Right hindlimb (tissue), 1 donor: Measurements from ENCODE around the gene MAPK10.

Experiments used
- DNase-seq: peaks from one replicate; pipeline ENCODE4 v3.0.0-alpha.2; 2018

MAPK10 gene

DNA sequence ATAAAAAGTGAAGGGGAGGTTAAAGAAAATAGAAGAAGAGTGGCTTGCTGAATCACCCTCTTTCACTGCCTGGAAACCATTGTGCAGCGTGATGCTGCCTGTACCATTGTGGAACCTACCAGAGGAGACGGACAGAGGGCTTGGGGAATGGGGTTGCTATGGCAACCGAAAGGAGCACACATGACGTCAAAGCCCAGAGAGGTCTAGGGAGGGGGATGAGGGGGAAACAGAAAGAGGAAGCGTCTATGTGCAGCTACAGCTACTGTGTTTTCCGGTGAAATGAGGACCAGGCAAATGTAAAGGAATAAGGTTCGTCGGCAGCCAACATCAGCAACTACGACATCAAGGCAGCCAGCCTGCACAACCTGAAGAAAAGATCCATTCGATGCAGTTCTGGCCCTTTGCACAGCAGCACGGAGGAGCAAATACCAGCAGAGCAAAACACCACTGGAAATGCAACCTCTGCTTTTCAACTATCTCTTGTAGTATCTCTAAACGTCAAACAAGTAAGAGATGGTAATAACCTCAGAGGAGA lies at the start of gene MAPK10:
Gene MAPK10, minus strand, starts transcription at position 110 of the 535 bp plus-strand sequence.
- peak; percentile 87 for DNase-seq

DNA sequence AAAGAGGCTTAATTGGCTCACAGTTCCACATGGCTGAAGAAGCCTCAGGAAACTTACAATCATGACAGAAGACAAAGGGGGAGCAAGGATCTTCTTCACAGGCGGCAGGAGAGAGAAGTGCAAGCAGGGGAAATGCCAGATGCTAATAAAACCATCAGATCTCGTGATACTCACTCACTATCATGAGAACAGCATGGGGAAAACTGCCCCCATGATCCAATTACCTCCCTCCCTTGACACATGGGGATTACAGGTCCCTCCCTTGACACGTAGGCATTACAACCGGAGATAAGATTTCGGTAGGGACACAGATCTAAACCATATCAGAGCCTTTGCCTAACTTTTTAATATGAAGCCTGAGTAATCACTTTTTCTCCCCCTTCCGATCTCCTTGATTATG lies 43.7 kb upstream of the MAPK10 start:
- no peak for DNase-seq

- no peak for DNase-seq
Measured at GRCh38 chr4:86401826-86402225, 42.0 kb upstream of the MAPK10 start.

DNA sequence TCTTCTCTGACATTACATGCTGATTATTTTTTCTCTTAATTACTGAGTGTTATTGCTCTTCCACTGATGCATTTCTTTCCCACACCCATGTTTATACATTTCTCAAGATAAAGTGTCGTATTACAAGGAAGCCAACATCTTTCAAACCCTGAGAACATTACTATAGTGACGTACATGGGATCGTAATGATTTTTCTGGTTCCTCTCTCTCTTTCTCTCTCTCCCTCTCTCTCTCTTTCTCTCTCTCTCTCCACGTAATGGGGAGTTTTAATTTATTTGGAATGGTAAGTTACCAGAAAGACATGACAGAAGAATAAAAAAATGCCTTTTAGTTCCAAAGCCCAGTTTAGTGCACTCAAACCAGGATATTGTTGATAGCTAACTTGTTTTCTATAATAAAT lies 40.4 kb upstream of the MAPK10 start:
- DNase-seq: no peak

- DNase-seq: no peak
Measured at GRCh38 chr4:86398187-86398586, 38.3 kb upstream of the MAPK10 start.

- no peak for DNase-seq
Measured at GRCh38 chr4:86393749-86394148, 33.9 kb upstream of the MAPK10 start.

- DNase-seq: no peak
Measured at GRCh38 chr4:86389664-86390063, 29.8 kb upstream of the MAPK10 start.

DNA sequence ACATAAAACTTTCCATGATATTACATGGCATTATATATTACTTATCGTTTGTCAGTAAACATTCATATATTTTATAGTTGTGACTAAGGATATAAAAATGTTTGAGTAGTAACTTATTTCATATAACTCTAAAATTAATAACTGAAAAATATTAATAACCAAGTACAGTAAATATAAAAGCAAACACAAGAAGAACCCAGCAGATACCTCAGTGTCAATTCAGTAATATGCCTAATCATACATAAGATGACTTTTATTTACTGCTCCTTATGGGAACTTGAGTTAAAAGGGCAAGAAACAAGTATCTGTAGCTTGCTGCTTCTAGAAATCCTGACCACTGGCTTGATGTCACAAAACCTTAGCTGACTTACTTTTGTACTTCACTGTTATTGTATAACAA lies 28.4 kb upstream of the MAPK10 start:
- no peak for DNase-seq

DNA sequence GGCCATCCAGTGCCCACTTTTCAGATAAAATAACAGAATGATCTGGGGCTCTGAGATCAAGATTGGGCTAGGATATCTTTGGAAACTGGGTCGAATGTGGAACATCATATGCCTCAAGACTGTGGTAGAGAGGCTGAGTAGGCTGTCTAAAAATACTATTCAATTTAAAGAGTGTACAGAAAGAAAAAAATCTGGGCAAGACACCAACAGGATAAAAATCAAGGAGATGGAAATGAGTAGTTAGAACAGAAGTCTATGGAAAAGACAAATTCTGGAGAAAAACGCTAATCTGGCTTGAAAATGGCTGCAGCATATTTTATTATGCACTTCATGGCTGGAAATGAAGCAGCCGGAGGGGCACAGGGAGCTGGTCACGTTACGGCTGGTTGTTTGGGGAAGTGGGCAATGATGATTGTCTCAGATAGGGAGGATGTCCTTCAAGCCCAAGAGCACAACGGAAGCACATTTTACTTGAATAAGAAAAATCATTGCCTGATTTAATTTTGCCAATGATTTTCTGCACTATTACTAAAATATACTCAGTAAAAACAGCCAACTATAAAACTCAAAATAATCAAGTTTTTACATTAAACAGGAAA lies 27.1 kb upstream of the MAPK10 start:
- no peak for DNase-seq

DNA sequence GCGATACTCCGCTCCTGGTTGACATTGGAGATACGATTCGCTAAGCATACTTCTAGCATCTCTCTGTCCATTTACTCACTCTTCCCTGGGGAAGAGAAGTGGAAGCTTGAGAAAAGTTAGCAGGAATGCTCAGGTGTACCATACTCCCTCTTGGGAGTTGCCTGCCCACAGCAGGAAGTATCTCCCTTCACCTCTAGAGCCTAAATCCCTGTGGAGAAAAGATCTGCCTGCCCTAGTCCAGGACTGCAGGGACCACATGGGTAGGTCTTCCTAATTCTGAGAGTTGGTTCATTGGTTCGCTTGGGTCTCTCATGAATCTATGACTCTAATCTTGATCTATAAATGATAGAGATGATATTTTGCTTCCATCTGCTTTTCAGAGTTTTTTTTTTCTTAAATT lies 26.3 kb upstream of the MAPK10 start:
- DNase-seq: no peak

DNA sequence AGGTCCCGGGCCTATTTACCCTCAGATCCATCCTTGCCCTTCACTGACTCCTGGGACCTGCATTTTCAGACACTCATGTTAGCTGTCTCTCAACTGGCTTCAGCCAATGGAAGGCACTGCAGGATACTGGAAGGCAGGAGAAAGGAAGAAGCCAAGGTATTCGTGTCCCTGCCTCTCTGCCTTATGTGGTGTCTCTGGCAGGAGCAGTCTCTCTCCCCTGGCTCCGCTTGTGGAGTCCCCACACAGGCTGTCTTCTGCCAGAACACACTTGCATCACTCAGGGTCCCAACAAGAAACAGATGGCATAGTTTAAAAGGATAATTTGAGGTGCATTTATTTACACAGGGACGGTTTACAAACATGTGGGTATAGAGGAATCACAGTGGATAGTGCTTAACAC lies 21.6 kb upstream of the MAPK10 start:
- no peak for DNase-seq

DNA sequence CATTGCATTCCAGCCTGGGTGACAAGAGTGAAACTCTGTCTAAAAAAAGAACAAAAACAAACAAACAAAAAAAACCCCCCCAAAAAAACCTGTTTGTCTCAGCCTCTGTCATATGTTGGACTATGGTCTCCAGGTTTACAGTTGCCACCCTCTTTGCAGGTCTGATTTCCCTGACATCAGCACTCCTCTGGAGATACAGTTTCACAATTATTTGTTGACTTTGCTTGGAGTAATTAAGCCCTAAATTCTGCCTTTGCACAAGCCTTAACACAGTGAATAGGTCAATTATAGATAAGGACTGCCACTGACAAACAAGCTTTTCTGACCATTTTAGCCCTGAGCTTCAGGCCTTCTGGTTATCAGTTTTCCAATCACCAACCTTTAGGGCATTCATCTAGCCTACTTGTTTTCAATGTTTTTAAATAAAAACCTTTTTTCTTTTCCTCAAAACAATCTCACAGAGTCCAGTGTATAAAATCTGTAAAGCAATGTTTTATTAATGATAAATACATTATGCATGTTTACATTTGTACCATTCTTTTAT lies 20.4 kb upstream of the MAPK10 start:
- no peak for DNase-seq

DNA sequence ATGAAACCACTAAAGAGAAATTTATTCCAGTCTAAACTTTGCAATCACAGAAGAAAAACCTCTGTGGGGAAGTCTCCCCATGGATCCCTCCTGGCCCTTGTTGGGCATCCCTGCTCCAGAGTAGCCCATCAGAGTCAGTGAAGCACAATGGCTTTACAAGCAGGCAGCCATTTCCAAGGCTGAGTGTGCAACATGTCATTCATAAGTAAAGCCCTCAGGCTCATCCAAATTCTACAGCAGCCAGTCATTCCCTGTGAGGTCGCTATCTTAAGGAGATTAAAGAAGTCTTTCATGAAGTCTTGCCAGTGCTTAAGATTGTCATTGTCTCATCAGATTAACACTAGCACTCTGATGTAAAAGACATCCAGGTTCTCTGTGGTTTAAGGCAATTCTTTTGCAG lies 17.0 kb upstream of the MAPK10 start:
- no peak for DNase-seq

- no peak for DNase-seq
Measured at GRCh38 chr4:86368433-86368832, 8.6 kb upstream of the MAPK10 start.

- no peak for DNase-seq
Measured at GRCh38 chr4:86367577-86367976, 7.7 kb upstream of the MAPK10 start.

DNA sequence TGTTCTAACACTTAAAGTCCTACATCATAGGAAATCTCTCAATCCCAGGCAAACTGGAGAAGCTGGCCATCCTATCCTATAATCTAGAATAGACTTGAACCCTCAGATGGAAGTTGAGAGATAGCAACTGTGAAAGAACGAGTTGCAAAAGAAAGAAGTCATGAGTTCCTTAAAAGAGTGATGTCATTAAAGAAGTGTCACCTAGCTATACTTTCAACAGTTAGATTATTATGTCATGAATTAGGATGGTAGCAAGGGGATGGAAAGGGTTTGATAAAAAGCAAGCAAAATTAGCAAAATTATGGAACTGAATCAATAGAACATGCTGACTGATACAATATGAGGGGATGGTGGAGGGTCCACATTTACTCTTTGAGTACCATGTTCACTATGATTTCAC lies 7.1 kb upstream of the MAPK10 start:
- no peak for DNase-seq

DNA sequence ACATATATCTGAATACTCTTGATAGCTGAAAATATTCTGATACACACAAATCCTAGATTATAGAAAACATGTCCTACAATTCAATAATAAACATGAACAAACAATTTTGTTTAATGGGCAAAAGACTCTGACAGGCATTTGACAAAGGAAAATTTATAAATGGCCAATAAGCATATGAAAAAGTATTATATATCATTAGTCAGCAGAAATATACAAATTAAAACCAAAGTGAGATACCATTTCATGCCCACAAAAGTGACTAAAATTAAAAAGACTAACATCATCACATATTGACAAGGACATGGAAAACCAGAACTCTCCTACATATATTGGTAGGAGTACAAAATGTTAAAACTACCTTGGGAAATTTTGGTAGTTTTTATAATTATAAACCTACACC lies 2.7 kb upstream of the MAPK10 start:
- DNase-seq: no peak

- DNase-seq: no peak
Measured at GRCh38 chr4:86358257-86358656, 1.6 kb downstream of the MAPK10 start.

DNA sequence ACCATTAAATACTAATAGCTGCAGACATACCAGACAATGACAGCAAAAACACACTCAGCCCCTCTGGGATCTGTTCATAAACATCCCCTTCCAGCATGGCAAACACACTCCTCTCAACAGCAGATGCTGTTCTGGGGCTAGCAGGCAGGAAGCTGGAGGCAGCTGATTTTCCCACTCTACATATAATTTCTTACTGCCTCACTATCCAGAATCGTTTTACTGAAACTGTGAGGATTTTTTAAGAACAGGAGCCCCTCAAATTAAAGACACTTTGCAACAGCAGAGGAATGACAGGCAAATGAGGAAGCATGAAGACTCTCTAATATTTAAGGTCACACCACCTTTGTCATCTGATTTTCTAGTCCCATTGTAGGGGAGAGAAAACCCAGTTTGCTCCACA lies 2.2 kb downstream of the MAPK10 start:
- DNase-seq: no peak

- DNase-seq: no peak
Measured at GRCh38 chr4:86356425-86357210, 3.2 kb downstream of the MAPK10 start.

DNA sequence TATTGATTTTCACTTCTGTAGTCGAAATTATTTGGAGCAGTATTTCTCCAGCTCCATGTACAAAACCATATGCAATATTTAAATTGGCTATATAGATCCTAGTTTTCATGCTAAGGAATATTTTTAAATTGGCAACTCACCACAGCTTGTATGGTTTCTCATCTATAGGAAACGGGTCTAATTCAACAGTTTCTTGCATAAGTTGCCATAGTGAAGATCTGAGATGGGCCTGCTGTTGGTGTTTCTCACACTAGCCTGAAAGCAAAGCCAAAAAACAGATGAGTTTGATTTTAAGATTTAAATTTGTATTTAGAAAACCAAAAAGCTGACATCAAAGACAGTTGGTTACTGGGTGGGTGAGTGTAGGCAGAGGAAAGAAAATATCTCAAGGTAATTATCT lies 5.5 kb downstream of the MAPK10 start:
- DNase-seq: no peak

DNA sequence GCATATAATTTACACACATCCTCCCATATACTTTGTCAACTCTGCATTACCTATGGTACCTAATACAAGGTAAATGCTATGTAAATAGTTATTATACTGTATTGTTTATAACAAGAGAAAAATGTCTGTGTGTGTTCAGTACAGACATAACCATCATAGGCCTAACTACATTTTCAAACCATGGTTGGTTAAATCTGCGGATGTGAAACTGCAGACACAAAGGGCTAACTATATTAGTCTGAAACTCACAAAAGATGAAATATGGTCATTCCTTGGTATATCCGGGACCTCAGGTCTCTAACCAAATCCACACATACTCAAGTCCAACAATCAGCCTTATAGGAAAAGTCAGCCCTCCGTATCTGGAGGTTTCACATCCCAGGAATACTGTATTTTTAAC lies 13.5 kb downstream of the MAPK10 start:
- DNase-seq: no peak

GRCh38 chr4:86344127-86344526 lies 15.7 kb downstream of the MAPK10 start:
- DNase-seq: no peak

DNA sequence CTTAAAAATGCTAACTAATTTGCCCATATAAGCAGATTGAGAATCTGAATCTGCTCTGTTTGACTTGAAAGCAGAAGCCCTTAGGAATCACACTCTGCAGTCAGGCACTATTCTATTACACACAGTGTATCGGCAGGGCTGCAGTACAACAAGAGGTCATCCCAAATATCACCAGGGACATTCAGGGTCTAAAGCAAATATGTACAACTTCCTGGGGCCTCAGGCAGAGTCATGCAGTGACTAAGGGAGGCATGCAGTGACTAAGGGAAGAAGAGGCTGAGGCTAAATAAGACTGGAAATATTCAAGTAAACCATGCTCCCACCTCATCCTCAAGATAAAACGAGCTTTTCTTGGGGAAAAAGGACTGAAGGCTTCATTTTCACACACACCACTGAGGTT lies 20.9 kb downstream of the MAPK10 start:
- DNase-seq: no peak
